Measurements from ENCODE around the gene DDOST.

Gene DDOST

DNA sequence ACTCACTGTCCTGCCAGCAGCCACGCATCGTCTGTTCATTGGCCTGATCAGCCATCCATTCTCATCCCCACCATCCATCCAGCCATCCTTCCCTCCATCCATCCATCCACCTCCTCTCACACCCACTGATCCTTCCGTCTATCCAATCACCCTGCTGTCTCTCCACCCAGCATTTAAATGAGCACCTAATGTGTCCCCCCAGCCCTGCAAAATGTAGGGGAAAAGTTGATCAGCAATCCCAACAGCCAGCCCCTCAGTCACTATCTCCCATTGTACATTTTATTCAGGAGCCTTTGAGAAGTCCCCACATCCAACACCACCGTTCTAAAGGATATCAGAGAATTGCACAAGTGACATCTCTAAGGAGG, 11.1 kb upstream of the DDOST start:
- TF ChIP-seq EZH2 (IDR thresholded peaks at IDR 0.05; ENCODE audit: borderline replicate concordance, low read depth, low read length, severe bottlenecking): no peak
- TF ChIP-seq, protein P1, sequence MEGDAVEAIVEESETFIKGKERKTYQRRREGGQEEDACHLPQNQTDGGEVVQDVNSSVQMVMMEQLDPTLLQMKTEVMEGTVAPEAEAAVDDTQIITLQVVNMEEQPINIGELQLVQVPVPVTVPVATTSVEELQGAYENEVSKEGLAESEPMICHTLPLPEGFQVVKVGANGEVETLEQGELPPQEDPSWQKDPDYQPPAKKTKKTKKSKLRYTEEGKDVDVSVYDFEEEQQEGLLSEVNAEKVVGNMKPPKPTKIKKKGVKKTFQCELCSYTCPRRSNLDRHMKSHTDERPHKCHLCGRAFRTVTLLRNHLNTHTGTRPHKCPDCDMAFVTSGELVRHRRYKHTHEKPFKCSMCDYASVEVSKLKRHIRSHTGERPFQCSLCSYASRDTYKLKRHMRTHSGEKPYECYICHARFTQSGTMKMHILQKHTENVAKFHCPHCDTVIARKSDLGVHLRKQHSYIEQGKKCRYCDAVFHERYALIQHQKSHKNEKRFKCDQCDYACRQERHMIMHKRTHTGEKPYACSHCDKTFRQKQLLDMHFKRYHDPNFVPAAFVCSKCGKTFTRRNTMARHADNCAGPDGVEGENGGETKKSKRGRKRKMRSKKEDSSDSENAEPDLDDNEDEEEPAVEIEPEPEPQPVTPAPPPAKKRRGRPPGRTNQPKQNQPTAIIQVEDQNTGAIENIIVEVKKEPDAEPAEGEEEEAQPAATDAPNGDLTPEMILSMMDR (IDR thresholded peaks at IDR 0.05; ENCODE audit: borderline replicate concordance, extremely low read depth, low read length, poor library complexity, severe bottlenecking): no peak
- H3K4me2 ChIP-seq (ENCODE audit: insufficient read depth, low read length): no peak overlapping the region
- ATAC-seq (ENCODE audit: insufficient read depth, low read depth): no peak

DNA sequence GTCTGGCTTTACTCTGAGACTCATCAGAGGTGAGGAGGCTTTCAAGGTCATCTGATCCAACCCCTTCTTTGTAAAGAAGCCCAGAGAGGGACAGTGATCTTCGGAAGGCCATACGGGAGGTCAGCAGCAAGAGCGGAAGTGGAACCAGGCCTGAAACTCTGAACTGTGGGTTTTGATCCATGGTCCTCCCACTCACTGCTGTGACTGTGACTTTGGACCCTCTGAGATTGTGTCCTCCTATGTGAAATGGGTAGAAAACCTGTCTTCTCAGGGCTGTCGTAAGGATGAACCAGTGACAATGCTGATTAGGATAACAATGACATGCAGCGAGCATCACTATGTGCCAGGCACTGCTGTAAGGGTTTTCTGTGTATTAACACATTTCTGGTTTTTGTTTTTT, 9.8 kb upstream of the DDOST start:
- ATAC-seq (ENCODE audit: insufficient read depth, low read depth) (no peak), DNase-seq (no peak)
- no peaks in the 10 kb centered on the region; the same call in 1 of the 2 replicates for H4K20me1 ChIP-seq (ENCODE audit: insufficient read depth, low read length)
- no peaks in the 10 kb centered on the region for H3K9me3 ChIP-seq (ENCODE audit: insufficient read depth, low read length, severe bottlenecking)
- H3K4me2 ChIP-seq (ENCODE audit: insufficient read depth, low read length): no peak overlapping the region
- H3K79me2 ChIP-seq (ENCODE audit: insufficient read depth, low read length): no peaks in the 10 kb centered on the region
- no peaks in the 10 kb centered on the region for H3K36me3 ChIP-seq (ENCODE audit: insufficient read depth, low read length)
- H2AFZ ChIP-seq (ENCODE audit: low read depth, low read length): no peak overlapping the region
- H3K9ac ChIP-seq (ENCODE audit: low read depth, low read length): no peak overlapping the region
- no peak overlapping the region for H3K4me3 ChIP-seq (ENCODE audit: low read depth in 1 of 2, low read length in 2 of 2)
- TF ChIP-seq, protein P1 (IDR thresholded peaks at IDR 0.05; ENCODE audit: borderline replicate concordance, extremely low read depth, low read length, poor library complexity, severe bottlenecking): no peak
- TF ChIP-seq EZH2 (IDR thresholded peaks at IDR 0.05; ENCODE audit: borderline replicate concordance, low read depth, low read length, severe bottlenecking): no peak
- no peaks in the 10 kb centered on the region for H3K27me3 ChIP-seq (ENCODE audit: insufficient read depth, low read length, poor library complexity)
- 0 out of 2 replicates have a peak, but pooled peaks cover 6% of the 10 kb centered on the region for H3K4me1 ChIP-seq (ENCODE audit: insufficient read depth, low read length)
- H3K27ac ChIP-seq (ENCODE audit: low read length): no peak overlapping the region

More for the DNA sequence above, 11.1 kb upstream of the DDOST start:
- Histone ChIP-seq H3K79me2 (ENCODE audit: insufficient read depth, low read length) (no peaks in the 10 kb centered on the region), H3K27ac (ENCODE audit: low read length) (no peak overlapping the region), H3K4me3 (ENCODE audit: low read depth in 1 of 2, low read length in 2 of 2) (no peak overlapping the region), H3K9ac (ENCODE audit: low read depth, low read length) (no peak overlapping the region), H3K27me3 (ENCODE audit: insufficient read depth, low read length, poor library complexity) (no peaks in the 10 kb centered on the region), H2AFZ (ENCODE audit: low read depth, low read length) (no peak overlapping the region), H3K4me1 (ENCODE audit: insufficient read depth, low read length) (no peaks in the 10 kb centered on the region), H4K20me1 (ENCODE audit: insufficient read depth, low read length) (no peaks in the 10 kb centered on the region; the same call in 1 of the 2 replicates), H3K36me3 (ENCODE audit: insufficient read depth, low read length) (no peaks in the 10 kb centered on the region), H3K9me3 (ENCODE audit: insufficient read depth, low read length, severe bottlenecking) (no peaks in the 10 kb centered on the region)
- DNase-seq: no peak

DNA sequence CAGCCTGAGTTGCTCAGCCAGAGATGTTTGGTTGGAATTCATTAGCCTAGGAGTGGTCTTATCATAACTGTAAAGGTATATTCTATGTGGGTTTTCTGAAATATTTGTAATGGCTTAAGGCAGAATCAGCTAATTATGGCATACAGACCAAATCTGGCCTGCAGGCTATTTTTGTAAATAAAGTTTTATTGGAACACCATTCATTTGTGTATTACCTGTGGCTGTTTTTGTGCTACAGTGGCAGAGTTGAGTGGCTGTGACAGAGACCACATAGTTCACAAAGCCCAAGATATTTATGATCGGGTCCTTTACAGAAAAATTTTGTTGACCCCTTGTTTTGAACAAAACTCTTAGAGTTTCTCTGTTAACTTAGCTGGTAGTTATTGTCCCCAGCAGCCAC, 7.4 kb upstream of the DDOST start:
- no peak for DNase-seq
- no peak for ATAC-seq (ENCODE audit: insufficient read depth, low read depth)
- no peak overlapping the region for H3K4me2 ChIP-seq (ENCODE audit: insufficient read depth, low read length)
- H3K27ac ChIP-seq (ENCODE audit: low read length): no peak overlapping the region
- H3K79me2 ChIP-seq (ENCODE audit: insufficient read depth, low read length): no peaks in the 10 kb centered on the region
- H3K27me3 ChIP-seq (ENCODE audit: insufficient read depth, low read length, poor library complexity): no peaks in the 10 kb centered on the region
- H2AFZ ChIP-seq (ENCODE audit: low read depth, low read length): no peak overlapping the region
- no peak overlapping the region for H3K4me3 ChIP-seq (ENCODE audit: low read depth in 1 of 2, low read length in 2 of 2)
- no peak overlapping the region for H3K9ac ChIP-seq (ENCODE audit: low read depth, low read length)
- H3K36me3 ChIP-seq (ENCODE audit: insufficient read depth, low read length): no peaks in the 10 kb centered on the region
- H3K4me1 ChIP-seq (ENCODE audit: insufficient read depth, low read length): 0 out of 2 replicates have a peak, but pooled peaks cover 8% of the 10 kb centered on the region
- H3K9me3 ChIP-seq (ENCODE audit: insufficient read depth, low read length, severe bottlenecking): no peaks in the 10 kb centered on the region
- no peak for TF ChIP-seq EZH2 (IDR thresholded peaks at IDR 0.05; ENCODE audit: borderline replicate concordance, low read depth, low read length, severe bottlenecking)
- TF ChIP-seq, protein P1 (IDR thresholded peaks at IDR 0.05; ENCODE audit: borderline replicate concordance, extremely low read depth, low read length, poor library complexity, severe bottlenecking): no peak
- H4K20me1 ChIP-seq (ENCODE audit: insufficient read depth, low read length): no peaks in the 10 kb centered on the region; the same call in 1 of the 2 replicates
